ENCODE results near the gene SDHC.

DNA sequence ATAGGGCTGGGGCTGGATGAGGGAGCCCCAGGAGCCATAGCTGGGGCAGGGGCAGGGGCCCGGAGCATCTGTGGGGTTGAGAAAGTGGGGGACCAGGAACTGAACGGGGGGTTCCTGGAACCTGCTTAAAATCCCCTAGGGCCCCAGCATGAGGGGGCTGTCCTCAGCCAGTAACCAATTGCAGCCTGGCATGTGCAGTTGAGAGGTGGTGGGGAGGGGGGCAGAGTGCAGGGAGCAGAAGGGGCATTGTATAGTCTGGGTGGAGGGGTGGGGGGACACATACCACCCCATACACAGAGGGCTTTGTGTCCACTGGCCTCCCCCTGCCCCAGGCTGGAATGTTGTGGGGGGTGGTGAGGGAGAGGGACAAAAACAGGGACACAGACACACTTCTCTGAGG, 4.3 kb upstream of the SDHC start, which contains the start of gene MPZ:
- TF ChIP-seq POLR2AphosphoS5 (IDR thresholded peaks at IDR 0.05; ENCODE audit: low read depth, low read length): no peak
- TF ChIP-seq, protein P1, sequence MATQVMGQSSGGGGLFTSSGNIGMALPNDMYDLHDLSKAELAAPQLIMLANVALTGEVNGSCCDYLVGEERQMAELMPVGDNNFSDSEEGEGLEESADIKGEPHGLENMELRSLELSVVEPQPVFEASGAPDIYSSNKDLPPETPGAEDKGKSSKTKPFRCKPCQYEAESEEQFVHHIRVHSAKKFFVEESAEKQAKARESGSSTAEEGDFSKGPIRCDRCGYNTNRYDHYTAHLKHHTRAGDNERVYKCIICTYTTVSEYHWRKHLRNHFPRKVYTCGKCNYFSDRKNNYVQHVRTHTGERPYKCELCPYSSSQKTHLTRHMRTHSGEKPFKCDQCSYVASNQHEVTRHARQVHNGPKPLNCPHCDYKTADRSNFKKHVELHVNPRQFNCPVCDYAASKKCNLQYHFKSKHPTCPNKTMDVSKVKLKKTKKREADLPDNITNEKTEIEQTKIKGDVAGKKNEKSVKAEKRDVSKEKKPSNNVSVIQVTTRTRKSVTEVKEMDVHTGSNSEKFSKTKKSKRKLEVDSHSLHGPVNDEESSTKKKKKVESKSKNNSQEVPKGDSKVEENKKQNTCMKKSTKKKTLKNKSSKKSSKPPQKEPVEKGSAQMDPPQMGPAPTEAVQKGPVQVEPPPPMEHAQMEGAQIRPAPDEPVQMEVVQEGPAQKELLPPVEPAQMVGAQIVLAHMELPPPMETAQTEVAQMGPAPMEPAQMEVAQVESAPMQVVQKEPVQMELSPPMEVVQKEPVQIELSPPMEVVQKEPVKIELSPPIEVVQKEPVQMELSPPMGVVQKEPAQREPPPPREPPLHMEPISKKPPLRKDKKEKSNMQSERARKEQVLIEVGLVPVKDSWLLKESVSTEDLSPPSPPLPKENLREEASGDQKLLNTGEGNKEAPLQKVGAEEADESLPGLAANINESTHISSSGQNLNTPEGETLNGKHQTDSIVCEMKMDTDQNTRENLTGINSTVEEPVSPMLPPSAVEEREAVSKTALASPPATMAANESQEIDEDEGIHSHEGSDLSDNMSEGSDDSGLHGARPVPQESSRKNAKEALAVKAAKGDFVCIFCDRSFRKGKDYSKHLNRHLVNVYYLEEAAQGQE (IDR thresholded peaks at IDR 0.05; ENCODE audit: insufficient read depth in 1 of 2, low read depth in 2 of 2, low read length in 2 of 2): no peak

Measured in PFSK-1 (cell line).